Stimulated activated CD4-positive, alpha-beta T cell treated with anti-CD3 and anti-CD28 coated beads, Interleukin-2, amount 100 ng/mL, for 48 hours (primary cell): ENCODE data around the gene CTRB1.
"Not testable (repeated sequence)": the region's sequence is repeated elsewhere in the genome, so short reads cannot be mapped to it uniquely, and the experiment has no call there.

Source experiments
- DNase-seq, 2 donors: peaks; one replicate each; pipeline ENCODE4 v3.0.0-alpha.2; 2020

The CTRB1 gene

GRCh38 chr16:75226550-75227360 lies 8.0 kb downstream of the CTRB1 start:
- no peak for DNase-seq

GRCh38 chr16:75227361-75228142 lies 8.8 kb downstream of the CTRB1 start:
- DNase-seq = no peak

DNA sequence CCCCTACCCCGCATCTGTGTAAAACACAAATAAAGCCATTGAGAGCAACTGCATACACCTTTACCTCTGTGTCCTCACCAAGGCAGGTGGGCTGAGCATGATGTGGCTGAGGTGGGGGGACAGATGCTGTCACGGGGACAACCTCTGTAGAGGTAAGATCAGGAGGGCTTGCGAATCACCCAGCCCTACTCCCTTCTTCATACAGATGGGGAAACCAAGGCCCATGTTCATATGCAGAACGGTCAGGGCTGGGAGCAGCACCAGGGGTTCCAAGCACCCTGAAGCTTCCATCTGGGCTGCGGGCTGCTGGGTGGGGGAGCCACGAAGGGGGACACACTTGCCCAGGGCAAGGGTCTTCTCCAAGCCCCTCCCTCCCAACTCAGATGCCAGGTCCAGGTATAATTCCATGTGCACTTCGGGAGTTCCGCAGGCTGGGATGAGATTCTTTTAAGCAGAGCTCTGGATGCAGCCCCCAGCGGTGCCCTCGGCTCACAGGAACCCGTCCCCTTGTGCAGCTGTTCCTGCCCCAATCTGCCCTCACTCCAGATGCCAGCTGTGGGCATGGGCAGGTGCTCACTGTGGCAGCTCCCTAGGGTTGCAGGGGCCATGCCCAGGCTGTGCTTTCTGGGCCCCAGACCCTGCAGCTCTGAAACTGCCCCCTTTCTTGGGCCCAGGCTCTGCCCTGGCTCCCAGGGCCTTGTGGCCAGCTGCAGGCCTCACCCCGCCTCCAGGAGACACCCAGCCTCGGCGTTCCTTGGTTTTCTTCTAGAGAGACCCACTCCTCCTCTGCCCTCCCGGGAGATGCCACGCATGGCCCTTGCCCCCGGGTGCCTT lies 9.6 kb downstream of the CTRB1 start:
- DNase-seq = no peak

GRCh38 chr16:75229172-75230031 lies 10.6 kb downstream of the CTRB1 start:
- DNase-seq = no peak

GRCh38 chr16:75230471-75231110 lies 11.8 kb downstream of the CTRB1 start:
- DNase-seq = no peak

GRCh38 chr16:75231570-75231969 lies 12.8 kb downstream of the CTRB1 start:
- DNase-seq = no peak

GRCh38 chr16:75233611-75233938 lies 14.8 kb downstream of the CTRB1 start:
- DNase-seq = no peak

DNA sequence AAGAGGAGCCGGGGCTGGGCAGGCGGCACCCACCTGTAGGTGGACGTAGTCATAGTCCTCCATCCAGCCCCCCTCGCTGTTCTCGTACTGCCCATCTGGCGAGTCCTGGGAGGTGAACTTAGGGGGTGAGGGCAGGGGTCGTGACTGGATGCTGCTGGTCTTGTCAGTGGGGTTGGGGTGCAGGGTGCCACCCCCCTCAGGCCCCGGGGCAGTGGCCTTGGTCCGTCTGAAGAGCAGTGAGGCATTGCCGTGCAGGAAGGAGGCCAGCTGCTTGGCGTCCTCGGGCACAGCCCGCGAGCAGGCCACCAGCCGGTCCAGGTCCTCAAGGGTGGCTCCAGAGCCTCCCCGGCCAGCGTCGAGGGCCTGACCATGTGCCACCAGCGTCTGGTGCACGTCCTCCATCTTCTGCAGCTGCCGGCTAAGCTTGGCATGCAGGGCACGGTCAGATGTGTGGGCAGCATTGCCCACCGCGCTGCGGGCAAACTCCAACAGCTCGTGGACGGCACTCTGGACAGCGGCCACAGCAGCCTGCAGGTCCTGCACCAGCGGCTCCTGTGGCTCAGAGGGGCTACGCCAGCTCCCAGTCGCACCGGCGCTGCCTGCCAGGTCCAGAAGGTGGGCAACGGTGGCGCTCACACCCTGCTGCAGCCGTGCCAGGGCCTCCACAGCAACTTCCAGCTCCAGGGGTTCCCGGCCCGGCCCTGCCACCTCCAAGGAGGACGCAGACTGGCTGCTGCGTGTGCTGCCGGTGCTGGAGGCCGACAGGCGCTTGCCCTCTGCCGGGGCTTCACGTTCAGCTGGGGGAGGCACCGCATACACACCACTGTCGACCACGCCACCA lies 16.3 kb downstream of the CTRB1 start:
- DNase-seq = no peak

DNA sequence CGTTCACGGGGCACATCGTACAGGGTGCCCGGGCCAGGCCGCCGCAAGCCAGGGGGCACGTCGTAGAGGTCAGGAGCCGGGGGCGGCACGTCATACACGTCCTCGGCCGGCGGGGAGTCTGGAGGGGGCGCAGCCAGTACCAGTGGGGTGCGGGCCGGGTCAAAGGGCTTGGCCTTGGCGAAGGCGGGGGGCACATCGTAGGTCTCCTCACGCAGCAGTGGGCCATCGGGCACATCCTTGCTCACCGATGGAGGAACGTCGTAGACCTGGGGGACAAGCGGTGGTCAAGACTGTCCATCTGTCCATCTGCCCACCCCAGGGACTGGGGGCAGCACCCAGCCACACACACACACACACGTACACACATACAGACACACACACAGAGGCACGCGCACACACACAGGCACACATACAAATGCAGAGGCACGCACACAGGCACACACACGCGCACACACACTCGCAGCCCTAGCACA lies 17.0 kb downstream of the CTRB1 start:
- DNase-seq = no peak

DNA sequence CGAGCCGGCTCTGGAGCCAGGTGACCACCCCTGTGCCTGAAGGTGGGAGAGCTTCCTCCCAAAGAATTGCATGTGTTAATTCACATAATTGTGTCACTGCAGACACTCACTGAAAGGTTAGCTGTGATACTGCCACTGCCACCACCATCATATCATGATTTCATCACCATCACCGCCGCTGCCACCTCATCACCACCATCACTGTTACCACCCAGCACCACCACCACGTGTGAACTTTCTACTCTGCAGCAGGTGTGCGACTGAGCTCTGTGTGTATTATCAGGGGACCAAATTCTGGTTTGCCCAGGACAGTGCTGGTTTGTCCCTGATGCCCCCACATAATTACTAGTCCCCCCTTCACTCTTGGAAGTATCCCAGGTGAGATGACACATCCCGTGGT lies 17.4 kb downstream of the CTRB1 start:
- no peak for DNase-seq

DNA sequence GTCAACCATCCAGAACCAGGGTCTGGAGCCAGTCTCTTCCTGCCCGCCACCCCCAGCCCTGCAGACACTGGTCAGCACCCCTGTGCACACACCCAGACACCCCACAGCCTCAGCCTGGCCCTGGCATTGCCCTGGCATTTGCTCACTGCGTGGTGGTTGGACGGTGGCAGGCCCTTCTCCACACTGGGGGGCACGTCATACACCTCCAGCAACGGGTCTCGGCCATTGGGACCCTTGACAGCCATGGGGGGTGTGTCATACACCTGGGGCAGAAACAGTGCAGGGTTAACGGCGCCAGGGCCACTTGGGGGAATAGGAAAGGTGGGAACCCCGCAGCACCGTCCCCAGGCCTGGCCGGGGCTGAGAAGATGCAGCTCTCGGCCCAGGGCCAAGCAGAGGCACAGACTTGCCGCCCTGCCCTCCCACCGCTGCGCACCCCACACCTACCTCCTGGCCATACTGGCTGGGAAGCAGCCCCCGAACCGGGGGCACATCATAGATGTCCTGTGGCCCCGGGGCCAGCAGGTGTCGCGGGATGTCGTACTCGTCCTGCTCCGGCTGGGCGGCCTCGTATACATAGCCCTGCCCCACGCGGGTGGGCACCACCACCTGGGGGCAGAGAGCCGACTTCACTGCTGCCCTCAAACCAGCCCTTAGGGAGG lies 18.1 kb downstream of the CTRB1 start:
- DNase-seq = no peak

DNA sequence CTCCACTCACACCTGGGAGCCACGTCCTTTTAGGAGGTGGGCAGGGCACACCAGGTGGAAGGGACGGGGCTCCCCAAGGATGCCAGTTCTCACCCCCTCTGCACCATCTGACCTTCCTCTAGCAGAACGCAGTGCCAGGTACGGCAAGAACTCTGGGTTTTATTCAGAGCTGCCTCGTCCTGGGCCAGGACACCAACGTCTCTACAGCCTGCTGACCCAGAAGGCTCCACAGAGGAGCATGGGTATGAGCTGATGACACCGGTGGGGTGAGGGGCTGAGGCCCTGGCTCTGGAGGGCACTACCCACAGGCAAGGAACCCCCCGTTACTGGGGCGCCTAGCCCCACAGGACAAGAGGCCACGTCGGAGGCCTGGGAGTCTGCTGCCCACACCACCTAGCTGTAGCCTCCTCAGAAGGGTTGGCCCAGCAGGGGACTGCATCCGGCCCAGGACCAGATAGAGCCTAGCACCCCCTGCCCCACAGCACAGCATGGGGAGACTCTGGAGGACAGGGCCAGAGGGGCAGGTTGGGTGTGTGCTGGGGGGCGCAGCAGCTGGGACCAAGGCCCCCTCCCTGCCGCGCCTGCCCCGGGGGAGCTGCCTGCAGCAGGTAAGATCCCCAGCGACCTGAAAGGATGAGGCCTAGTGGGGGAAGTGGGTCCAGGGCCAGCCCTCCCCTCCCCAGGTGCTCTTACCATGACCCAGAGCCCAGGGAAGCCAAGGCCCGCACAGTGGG lies 18.8 kb downstream of the CTRB1 start:
- no peak for DNase-seq

- DNase-seq = no peak
These were observed 19.5 kb downstream of the CTRB1 start for GRCh38 chr16:75238132-75238852.

- no peak for DNase-seq
These were observed 20.2 kb downstream of the CTRB1 start for GRCh38 chr16:75238853-75239541.

- DNase-seq = no peak
These were observed 20.8 kb downstream of the CTRB1 start for GRCh38 chr16:75239542-75240122.

DNA sequence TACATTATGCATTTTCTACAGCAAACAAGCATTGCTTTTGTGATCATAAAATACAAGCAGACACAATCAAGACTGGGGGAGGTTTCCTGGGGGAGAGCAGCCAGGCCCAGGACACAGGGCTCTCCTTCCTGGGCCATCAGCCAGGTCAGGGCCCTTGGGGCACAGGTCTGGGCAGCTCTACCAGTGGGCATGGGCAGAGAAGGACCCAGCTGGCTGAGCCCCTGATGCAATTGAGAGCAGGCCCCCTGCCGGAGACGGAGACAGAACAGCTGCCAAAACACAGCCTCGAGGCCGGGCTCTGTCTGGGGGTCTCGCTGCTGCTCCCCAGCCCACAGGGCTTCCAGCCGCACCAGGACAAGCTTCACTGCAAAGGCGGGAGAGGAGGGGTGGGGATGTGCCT lies 21.8 kb downstream of the CTRB1 start:
- DNase-seq = not testable (repeated sequence)

DNA sequence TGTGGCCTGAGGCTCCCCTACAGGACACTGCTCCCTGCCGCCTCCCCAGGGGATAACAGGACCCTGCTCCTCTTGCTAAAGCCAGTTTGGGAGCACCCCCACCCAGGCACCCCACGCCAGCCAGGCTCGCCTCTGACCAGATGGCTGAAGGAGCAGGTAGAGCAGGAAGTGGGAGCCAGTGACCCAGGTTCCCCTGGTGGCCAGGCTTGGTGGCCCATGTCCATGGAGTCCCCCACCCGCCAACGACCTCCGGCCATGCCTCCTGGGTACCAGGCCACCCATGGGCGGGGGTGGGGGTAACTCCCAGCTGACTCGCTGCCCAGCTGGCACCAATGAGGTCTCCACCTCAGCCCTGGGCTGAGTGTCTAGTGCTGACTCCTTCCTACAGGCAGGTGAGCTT lies 22.6 kb downstream of the CTRB1 start:
- no peak for DNase-seq

DNA sequence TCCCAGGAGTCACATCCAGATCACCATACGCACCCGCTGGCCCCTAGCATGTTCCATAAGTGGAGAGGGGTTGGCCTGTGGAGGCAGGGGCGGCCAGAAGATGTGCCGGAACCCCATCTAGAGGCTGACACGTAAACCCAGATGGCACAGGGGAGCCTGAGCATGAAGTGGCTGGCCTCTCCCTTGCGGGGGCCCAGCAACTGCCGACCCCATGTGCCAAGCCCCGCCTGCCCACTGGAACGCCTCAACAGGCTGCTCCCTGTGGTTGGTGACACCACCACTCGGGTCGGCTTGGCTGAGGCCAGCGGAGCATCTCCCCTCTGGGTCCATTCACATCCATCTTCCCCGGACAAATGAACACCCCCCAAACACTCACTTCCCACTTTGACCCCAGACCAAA lies 23.2 kb downstream of the CTRB1 start:
- no peak for DNase-seq
